Progenitor cell of endocrine pancreas (in vitro differentiated cells): ENCODE measurements around the gene FRMD4A. TPM values are rescaled to one million over a fixed set of nuclear protein-coding genes. Genes with fewer than 3 reads are reported as not detected.

Source experiments
- DNase-seq: peaks from one replicate; pipeline ENCODE4 v3.0.0; 2021; ENCODE audit warnings: low spot score; ENCODE audit not compliant: unreplicated experiment
- H3K27ac Mint-ChIP-seq: 2 replicates; pipeline ENCODE4 v1.8.0; 2021; ENCODE audit warnings: mild to moderate bottlenecking, moderate library complexity, mixed read lengths
- H3K27me3 Mint-ChIP-seq: 2 replicates; pipeline ENCODE4 v1.8.0; 2021; ENCODE audit warnings: mixed read lengths
- H3K36me3 Mint-ChIP-seq: 2 replicates; pipeline ENCODE4 v1.8.0; 2022; ENCODE audit warnings: mixed read lengths; ENCODE audit not compliant: insufficient read depth
- H3K4me1 Mint-ChIP-seq: 2 replicates; pipeline ENCODE4 v1.8.0; 2021; ENCODE audit warnings: low read depth, mixed read lengths
- H3K4me3 Mint-ChIP-seq: 2 replicates; pipeline ENCODE4 v1.8.0; 2021; ENCODE audit warnings: low read depth, mild to moderate bottlenecking, moderate library complexity, mixed read lengths
- H3K9me3 Mint-ChIP-seq: 2 replicates; pipeline ENCODE4 v1.8.0; 2021; ENCODE audit warnings: low read depth, mixed read lengths
- total RNA-seq: library from RNA; stranded (reverse); gene quantifications from 2 replicates; pipeline ENCODE4 v1.2.1, GENCODE V29; 2021
- TF ChIP-seq, protein P1 (sequence below): fragments of 200-600 bp; sonication (generic); IDR thresholded peaks from one replicate; pipeline ENCODE4 v1.5.0; 2021; ENCODE audit warnings: antibody characterized with exemption, mild to moderate bottlenecking; ENCODE audit not compliant: unreplicated experiment

Gene FRMD4A
- total RNA-seq, 1 donor from 2014 or later: 42.2 TPM

DNA sequence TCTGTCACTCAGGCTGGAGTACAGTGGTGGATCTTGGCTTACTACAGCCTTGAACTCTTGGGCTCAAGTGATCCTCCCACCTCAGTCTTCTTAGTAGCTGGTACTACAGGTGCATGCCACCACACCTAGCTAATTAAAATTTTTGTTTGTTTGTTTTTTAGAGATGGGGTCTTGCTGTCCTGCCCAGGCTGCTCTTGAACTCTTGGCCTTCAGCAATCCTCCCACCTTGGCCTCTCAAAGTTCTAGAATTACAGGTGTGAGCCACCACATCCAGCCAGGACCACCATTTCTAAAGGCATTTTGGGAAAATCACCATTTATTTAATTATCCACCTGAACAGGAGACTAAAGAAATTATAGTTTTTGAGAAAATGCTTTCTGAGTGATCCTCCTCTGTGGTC lies 491.7 kb downstream of the FRMD4A start:
- Mint-ChIP-seq H3K4me1 (no peaks in the 10 kb centered on the region), H3K27ac (no peak overlapping the region), H3K36me3 (no peaks in the 10 kb centered on the region), H3K27me3 (no peaks in the 10 kb centered on the region), H3K9me3 (no peaks in the 10 kb centered on the region), H3K4me3 (no peak overlapping the region)
- no peak for DNase-seq
- TF ChIP-seq, protein P1, sequence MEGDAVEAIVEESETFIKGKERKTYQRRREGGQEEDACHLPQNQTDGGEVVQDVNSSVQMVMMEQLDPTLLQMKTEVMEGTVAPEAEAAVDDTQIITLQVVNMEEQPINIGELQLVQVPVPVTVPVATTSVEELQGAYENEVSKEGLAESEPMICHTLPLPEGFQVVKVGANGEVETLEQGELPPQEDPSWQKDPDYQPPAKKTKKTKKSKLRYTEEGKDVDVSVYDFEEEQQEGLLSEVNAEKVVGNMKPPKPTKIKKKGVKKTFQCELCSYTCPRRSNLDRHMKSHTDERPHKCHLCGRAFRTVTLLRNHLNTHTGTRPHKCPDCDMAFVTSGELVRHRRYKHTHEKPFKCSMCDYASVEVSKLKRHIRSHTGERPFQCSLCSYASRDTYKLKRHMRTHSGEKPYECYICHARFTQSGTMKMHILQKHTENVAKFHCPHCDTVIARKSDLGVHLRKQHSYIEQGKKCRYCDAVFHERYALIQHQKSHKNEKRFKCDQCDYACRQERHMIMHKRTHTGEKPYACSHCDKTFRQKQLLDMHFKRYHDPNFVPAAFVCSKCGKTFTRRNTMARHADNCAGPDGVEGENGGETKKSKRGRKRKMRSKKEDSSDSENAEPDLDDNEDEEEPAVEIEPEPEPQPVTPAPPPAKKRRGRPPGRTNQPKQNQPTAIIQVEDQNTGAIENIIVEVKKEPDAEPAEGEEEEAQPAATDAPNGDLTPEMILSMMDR: no peak

GRCh38 chr10:13837966-13838365 lies 492.8 kb downstream of the FRMD4A start:
- TF ChIP-seq, protein P1: no peak
- Mint-ChIP-seq H3K36me3 (no peaks in the 10 kb centered on the region), H3K9me3 (no peaks in the 10 kb centered on the region), H3K4me1 (no peaks in the 10 kb centered on the region), H3K27ac (no peak overlapping the region), H3K27me3 (no peaks in the 10 kb centered on the region), H3K4me3 (no peak overlapping the region)
- no peak for DNase-seq

- TF ChIP-seq, protein P1: no peak
- peaks cover 2% of the 10 kb centered on the region for H3K4me1 Mint-ChIP-seq
- H3K27ac Mint-ChIP-seq: no peak overlapping the region
- no peaks in the 10 kb centered on the region for H3K27me3 Mint-ChIP-seq
- no peak overlapping the region for H3K4me3 Mint-ChIP-seq
- no peaks in the 10 kb centered on the region for H3K36me3 Mint-ChIP-seq
- DNase-seq: no peak
- no peaks in the 10 kb centered on the region for H3K9me3 Mint-ChIP-seq
Measured at GRCh38 chr10:13834581-13835286, 496.0 kb downstream of the FRMD4A start.

DNA sequence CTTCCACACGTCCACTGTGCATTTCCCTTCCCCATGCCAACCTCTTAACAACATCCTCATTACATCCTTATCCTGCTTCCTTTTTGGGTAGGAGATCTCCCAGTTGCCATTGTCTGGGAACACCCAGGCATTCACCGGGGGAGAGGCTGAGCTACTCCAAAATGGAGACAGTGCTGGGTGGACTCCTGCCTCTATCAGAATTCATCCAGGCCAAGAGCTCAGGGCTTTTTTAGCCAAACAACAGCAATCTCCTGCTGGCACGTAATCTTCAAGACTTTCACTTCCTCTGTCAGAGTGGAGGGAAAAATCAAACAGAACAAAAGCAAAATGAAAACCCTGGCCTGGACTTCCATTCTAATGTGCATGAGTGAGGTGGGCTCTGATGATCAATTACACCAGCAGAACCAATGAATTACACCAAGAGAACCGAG lies 499.0 kb downstream of the FRMD4A start:
- Mint-ChIP-seq H3K27ac (no peak overlapping the region), H3K27me3 (no peaks in the 10 kb centered on the region), H3K4me3 (no peak overlapping the region), H3K36me3 (no peaks in the 10 kb centered on the region), H3K4me1 (peaks cover 2% of the 10 kb centered on the region), H3K9me3 (no peaks in the 10 kb centered on the region)
- DNase-seq: no peak
- TF ChIP-seq, protein P1: no peak

GRCh38 chr10:13830385-13830784 lies 500.3 kb downstream of the FRMD4A start:
- DNase-seq: no peak
- no peak overlapping the region for H3K27ac Mint-ChIP-seq
- H3K4me3 Mint-ChIP-seq: no peak overlapping the region
- no peaks in the 10 kb centered on the region for H3K27me3 Mint-ChIP-seq
- no peaks in the 10 kb centered on the region for H3K36me3 Mint-ChIP-seq
- H3K4me1 Mint-ChIP-seq: peaks cover 2% of the 10 kb centered on the region
- no peaks in the 10 kb centered on the region for H3K9me3 Mint-ChIP-seq
- TF ChIP-seq, protein P1: no peak
